Upper lobe of left lung (tissue), 4 donors: Measurements from ENCODE around the gene ERMAP.

ENCODE experiments used
- POLR2A ChIP-seq, 4 donors: fragments of 450-650 bp; IDR thresholded peaks; one replicate each; pipeline ENCODE4 v1.5.1; 2016 to 2017; ENCODE audit warnings: antibody characterized with exemption in 4 of 4, mild to moderate bottlenecking in 2 of 4
- TF ChIP-seq, protein P1 (sequence below), 6 experiments: fragments of 450-650 bp in 4 of 6; fragments of 200-600 bp in 2 of 6; sonication (generic) in 2 of 6; IDR thresholded peaks; one replicate each; pipeline ENCODE4 v1.5.1; 2016 to 2019; ENCODE audit warnings: antibody characterized with exemption in 6 of 6

DNA sequence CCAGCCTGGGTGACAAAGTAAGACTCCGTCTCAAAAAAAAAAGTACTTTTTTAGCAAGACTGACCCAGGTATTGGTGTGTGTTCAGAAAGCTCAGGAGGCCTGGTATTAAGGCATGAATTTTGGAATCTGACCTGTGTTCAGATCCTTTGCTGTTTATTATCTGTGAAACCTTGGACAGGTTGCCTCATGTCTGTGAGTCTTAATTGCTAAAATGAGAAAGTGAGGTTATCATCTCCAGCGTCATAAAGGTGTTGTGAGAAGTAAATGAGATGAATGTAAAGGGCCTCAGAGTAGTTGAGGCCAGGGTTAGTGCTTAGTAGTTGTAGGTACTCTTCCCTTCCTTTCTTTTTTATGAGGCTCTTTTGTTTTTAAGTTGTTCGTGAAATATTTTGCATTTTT, 47.1 kb upstream of the ERMAP start:
- TF ChIP-seq, protein P1, sequence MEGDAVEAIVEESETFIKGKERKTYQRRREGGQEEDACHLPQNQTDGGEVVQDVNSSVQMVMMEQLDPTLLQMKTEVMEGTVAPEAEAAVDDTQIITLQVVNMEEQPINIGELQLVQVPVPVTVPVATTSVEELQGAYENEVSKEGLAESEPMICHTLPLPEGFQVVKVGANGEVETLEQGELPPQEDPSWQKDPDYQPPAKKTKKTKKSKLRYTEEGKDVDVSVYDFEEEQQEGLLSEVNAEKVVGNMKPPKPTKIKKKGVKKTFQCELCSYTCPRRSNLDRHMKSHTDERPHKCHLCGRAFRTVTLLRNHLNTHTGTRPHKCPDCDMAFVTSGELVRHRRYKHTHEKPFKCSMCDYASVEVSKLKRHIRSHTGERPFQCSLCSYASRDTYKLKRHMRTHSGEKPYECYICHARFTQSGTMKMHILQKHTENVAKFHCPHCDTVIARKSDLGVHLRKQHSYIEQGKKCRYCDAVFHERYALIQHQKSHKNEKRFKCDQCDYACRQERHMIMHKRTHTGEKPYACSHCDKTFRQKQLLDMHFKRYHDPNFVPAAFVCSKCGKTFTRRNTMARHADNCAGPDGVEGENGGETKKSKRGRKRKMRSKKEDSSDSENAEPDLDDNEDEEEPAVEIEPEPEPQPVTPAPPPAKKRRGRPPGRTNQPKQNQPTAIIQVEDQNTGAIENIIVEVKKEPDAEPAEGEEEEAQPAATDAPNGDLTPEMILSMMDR (IDR thresholded peaks at IDR 0.05) = no peak
- no peak for TF ChIP-seq POLR2A (IDR thresholded peaks at IDR 0.05)
